ENCODE data around the gene TNFSF4. TPM values are rescaled to one million over a fixed set of nuclear protein-coding genes. Genes with fewer than 3 reads are reported as not detected.
"Not testable (repeated sequence)": the region's sequence is repeated elsewhere in the genome, so short reads cannot be mapped to it uniquely, and the experiment has no call there.

Gene TNFSF4, protein sequence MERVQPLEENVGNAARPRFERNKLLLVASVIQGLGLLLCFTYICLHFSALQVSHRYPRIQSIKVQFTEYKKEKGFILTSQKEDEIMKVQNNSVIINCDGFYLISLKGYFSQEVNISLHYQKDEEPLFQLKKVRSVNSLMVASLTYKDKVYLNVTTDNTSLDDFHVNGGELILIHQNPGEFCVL
- total RNA-seq (2014; rRNA removed; shearing (Covaris generic)) = 0.10 and 0.15 TPM in 2 replicates

DNA sequence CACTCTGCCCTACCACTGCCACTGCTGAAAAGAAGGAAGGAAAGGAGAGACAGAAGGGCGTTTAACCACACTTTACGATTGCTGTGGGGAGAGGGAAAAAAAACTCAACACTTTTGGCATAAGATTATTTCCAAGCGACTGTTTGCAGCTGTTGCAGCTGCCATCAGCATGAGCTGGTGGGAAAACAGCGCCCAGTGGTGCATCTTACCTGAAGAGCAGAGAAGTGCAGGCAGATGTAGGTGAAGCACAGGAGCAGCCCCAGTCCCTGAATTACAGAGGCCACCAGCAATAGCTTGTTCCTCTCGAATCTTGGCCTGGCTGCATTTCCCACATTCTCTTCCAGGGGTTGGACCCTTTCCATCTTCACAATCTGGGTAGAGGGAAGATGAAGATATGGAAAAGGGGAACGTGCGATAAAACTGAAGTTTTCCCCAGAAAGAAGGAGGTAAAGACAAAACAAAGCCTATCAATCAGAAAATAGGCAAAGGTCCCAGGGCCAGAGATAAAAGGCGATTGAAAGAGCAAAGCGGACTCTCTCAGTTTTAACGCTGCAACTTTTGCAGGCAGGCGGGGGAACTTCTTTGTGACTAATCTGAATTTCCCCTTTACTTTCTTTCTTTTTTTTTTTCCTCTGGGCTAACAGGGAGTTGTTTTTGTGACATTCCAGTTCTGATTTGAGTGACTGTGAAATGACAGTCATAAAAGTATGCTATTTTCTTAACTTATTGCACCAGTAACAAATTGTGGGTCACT lies at the start of gene TNFSF4:
TSS of gene TNFSF4 (minus strand) at position 516 of the 753 bp plus-strand sequence. CDS start at position 361, 155 bp downstream.
- no peak within 1 kb of the TSS for H3K4me3 ChIP-seq
- peak; percentile 47 to 61 for DNase-seq
- H3K36me3 ChIP-seq = no peaks in the 10 kb centered on the region
- H3K9me3 ChIP-seq (replicated peaks) = no peaks in the 10 kb centered on the region
- no peaks in the 10 kb centered on the region for H3K27me3 ChIP-seq
- H3K27ac ChIP-seq = no peak within 1 kb of the TSS
- H3K4me1 ChIP-seq = peaks cover 14% of the 10 kb centered on the region

DNA sequence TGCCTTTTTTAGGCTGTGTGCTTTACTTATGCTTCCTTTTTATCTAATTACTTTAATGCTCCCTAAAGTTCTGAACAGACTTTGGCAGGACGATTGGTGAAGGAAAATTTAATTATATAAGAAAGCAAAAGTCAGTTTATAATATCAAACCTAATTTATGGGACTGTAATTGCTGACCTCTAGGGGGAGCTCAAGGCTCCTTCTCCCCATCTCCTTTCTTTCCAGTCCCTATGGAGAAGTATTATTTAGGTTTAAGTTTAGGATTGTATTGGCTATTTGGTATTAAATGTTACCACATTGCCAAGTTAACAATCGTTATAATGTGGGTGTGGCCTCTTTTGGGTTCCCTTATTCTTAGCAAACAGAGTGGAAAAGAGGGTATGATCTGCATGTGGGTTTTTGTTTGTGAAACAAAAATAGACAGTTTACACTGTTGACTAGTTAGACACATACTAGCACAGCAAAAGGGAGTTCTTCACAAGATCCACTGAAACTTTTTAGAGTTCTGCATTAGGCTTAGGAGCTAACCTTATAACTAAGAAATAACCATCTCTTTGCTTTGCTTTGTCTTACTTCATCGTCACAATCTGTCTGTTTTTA lies 48.2 kb upstream of the TNFSF4 start:
- Histone ChIP-seq H3K9me3 (replicated peaks) (peaks cover 9% of the 10 kb centered on the region), H3K4me1 (peaks cover 21% of the 10 kb centered on the region), H3K4me3 (no peak overlapping the region), H3K27ac (no peak overlapping the region), H3K27me3 (no peaks in the 10 kb centered on the region), H3K36me3 (no peaks in the 10 kb centered on the region)
- peak; percentile 12 to 67 for DNase-seq

- peaks cover 11% of the 10 kb centered on the region for H3K4me1 ChIP-seq
- H3K9me3 ChIP-seq (replicated peaks) = no peaks in the 10 kb centered on the region
- no peaks in the 10 kb centered on the region for H3K27me3 ChIP-seq
- H3K36me3 ChIP-seq = no peaks in the 10 kb centered on the region
- DNase-seq = no peak
- H3K27ac ChIP-seq = no peak overlapping the region
- H3K4me3 ChIP-seq = no peak overlapping the region
Measured at GRCh38 chr1:173253046-173253445, 45.9 kb upstream of the TNFSF4 start.

GRCh38 chr1:173249349-173249748 lies 42.2 kb upstream of the TNFSF4 start:
- H3K4me3 ChIP-seq = no peak overlapping the region
- H3K27ac ChIP-seq = no peak overlapping the region
- no peaks in the 10 kb centered on the region for H3K4me1 ChIP-seq
- no peaks in the 10 kb centered on the region for H3K36me3 ChIP-seq
- no peaks in the 10 kb centered on the region for H3K9me3 ChIP-seq (replicated peaks)
- no peaks in the 10 kb centered on the region for H3K27me3 ChIP-seq
- DNase-seq = no peak

- H3K27ac ChIP-seq = no peak overlapping the region
- H3K36me3 ChIP-seq = no peaks in the 10 kb centered on the region
- H3K4me1 ChIP-seq = no peaks in the 10 kb centered on the region
- no peak for DNase-seq
- no peaks in the 10 kb centered on the region for H3K27me3 ChIP-seq
- no peak overlapping the region for H3K4me3 ChIP-seq
- H3K9me3 ChIP-seq (replicated peaks) = no peaks in the 10 kb centered on the region
Measured at GRCh38 chr1:173248247-173248940, 41.3 kb upstream of the TNFSF4 start.

DNA sequence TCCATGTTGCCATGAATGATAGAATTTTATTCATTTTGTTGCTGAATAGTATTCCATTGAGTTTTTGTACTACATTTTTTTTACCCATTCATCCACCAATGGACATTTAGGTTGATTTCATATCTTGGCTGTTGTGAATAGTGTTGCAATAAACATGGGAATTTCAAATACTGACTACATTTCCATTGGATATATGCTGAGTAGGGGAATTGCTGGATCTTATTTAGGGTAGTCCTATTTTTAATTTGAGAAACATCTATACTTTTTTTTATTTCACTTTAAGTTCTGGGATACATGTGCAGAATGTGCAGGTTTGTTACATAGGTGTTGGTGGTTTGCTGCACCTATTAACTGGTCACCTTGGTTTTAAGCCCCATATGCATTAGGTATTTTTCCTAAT lies 38.8 kb upstream of the TNFSF4 start:
- no peak overlapping the region for H3K4me3 ChIP-seq
- H3K27ac ChIP-seq = no peak overlapping the region
- no peaks in the 10 kb centered on the region for H3K27me3 ChIP-seq
- DNase-seq = no peak
- H3K36me3 ChIP-seq = no peaks in the 10 kb centered on the region
- no peaks in the 10 kb centered on the region for H3K4me1 ChIP-seq
- H3K9me3 ChIP-seq (replicated peaks) = no peaks in the 10 kb centered on the region

GRCh38 chr1:173243300-173243699 lies 36.2 kb upstream of the TNFSF4 start:
- no peak for DNase-seq

GRCh38 chr1:173241528-173242347 lies 34.6 kb upstream of the TNFSF4 start:
- DNase-seq = no peak
- H3K4me1 ChIP-seq = no peaks in the 10 kb centered on the region
- H3K4me3 ChIP-seq = no peak overlapping the region
- H3K9me3 ChIP-seq (replicated peaks) = no peaks in the 10 kb centered on the region
- no peaks in the 10 kb centered on the region for H3K27me3 ChIP-seq
- no peak overlapping the region for H3K27ac ChIP-seq
- H3K36me3 ChIP-seq = no peaks in the 10 kb centered on the region

More at GRCh38 chr1:173243300-173243699, 36.2 kb upstream of the TNFSF4 start:
- no peaks in the 10 kb centered on the region for H3K4me1 ChIP-seq
- H3K9me3 ChIP-seq (replicated peaks) = no peaks in the 10 kb centered on the region
- no peak overlapping the region for H3K27ac ChIP-seq
- no peaks in the 10 kb centered on the region for H3K27me3 ChIP-seq
- H3K36me3 ChIP-seq = no peaks in the 10 kb centered on the region
- no peak overlapping the region for H3K4me3 ChIP-seq

- Histone ChIP-seq H3K4me3 (no peak overlapping the region), H3K36me3 (no peaks in the 10 kb centered on the region), H3K9me3 (replicated peaks) (no peaks in the 10 kb centered on the region), H3K27me3 (no peaks in the 10 kb centered on the region), H3K27ac (no peak overlapping the region), H3K4me1 (no peaks in the 10 kb centered on the region)
- DNase-seq = no peak
Measured at GRCh38 chr1:173240609-173241008, 33.5 kb upstream of the TNFSF4 start.

- Histone ChIP-seq H3K27ac (no peak overlapping the region), H3K36me3 (no peaks in the 10 kb centered on the region), H3K27me3 (no peaks in the 10 kb centered on the region)
Measured at GRCh38 chr1:173239058-173239457, 31.9 kb upstream of the TNFSF4 start.

GRCh38 chr1:173234899-173235298 lies 27.8 kb upstream of the TNFSF4 start:
- no peaks in the 10 kb centered on the region for H3K4me1 ChIP-seq
- no peaks in the 10 kb centered on the region for H3K36me3 ChIP-seq
- no peak overlapping the region for H3K4me3 ChIP-seq
- no peak for DNase-seq
- no peaks in the 10 kb centered on the region for H3K27me3 ChIP-seq
- H3K9me3 ChIP-seq (replicated peaks) = no peaks in the 10 kb centered on the region
- H3K27ac ChIP-seq = no peak overlapping the region

More at GRCh38 chr1:173239058-173239457, 31.9 kb upstream of the TNFSF4 start:
- no peak for DNase-seq
- H3K9me3 ChIP-seq (replicated peaks) = no peaks in the 10 kb centered on the region
- no peaks in the 10 kb centered on the region for H3K4me1 ChIP-seq
- no peak overlapping the region for H3K4me3 ChIP-seq

DNA sequence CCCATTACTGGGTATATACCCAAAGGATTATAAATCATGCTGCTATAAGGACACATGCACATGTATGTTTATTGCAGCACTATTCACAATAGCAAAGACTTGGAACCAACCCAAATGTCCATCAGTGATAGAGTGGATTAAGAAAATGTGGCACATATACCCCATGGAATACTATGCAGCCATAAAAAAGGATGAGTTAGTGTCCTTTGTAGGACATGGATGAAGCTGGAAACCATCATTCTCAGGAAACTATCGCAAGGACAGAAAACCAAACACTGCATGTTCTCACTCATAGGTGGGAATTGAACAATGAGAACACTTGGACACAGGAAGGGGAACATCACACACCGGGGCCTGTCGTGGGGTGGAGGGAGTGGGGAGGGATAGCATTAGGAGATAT lies 27.3 kb upstream of the TNFSF4 start:
- not testable (repeated sequence) for H3K27me3 ChIP-seq; H3K4me3 ChIP-seq; H3K27ac ChIP-seq; H3K36me3 ChIP-seq; H3K4me1 ChIP-seq; DNase-seq; H3K9me3 ChIP-seq (replicated peaks)

DNA sequence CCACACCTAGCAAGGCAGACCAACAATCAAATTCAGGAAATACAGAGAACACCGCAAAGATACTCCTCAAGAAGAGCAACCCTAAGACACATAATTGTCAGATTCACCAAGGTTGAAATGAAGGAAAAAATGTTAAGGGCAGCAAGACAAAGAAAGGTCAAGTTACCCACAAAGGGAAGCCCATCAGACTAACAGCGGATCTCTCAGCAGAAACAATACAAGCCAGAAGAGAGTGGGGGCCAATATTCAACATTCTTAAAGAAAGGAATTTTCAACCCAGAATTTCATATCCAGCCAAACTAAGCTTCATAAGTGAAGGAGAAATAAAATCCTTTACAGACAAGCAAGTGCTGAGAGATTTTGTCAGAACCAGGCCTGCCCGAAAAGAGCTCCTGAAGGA lies 21.9 kb upstream of the TNFSF4 start:
- not testable (repeated sequence) for H3K4me1 ChIP-seq; DNase-seq; H3K4me3 ChIP-seq; H3K36me3 ChIP-seq; H3K27me3 ChIP-seq; H3K27ac ChIP-seq; H3K9me3 ChIP-seq (replicated peaks)

DNA sequence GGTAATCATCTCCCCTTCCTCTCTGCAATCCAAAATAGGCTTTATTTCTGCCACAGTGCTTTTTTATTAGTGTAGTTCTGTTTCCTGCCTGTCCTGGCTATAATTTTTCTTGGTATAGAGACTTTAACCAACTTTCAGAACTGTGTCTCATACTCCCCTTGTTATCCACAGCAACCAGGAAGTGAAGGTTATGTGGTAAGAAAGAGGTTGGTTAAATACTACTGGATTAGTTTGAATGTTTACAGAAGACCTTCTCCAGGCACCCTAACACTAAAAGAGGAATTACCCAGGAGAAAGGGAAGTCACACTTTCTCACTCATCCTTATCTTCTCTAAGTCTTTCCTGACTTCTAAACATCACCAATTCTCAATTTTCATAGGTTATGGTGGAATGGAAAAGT lies 17.8 kb upstream of the TNFSF4 start:
- Histone ChIP-seq H3K36me3 (no peaks in the 10 kb centered on the region), H3K4me1 (no peaks in the 10 kb centered on the region), H3K27ac (no peak overlapping the region), H3K27me3 (no peaks in the 10 kb centered on the region), H3K4me3 (no peak overlapping the region), H3K9me3 (replicated peaks) (no peaks in the 10 kb centered on the region; the same call in 1 of the 2 replicates)
- DNase-seq = no peak
